Thoracic aorta (tissue), 2 donors: ENCODE results near the gene PIP5KL1. TPM values are rescaled to one million over a fixed set of nuclear protein-coding genes. Genes with fewer than 3 reads are reported as not detected.

ENCODE experiments used
- ATAC-seq: fragments of 150-250 bp; one replicate; pipeline ENCODE4 v1.8.0; 2017; ENCODE audit warnings: low read depth; ENCODE audit not compliant: insufficient number of reproducible peaks, low FRiP score
- DNase-seq: peaks from one replicate; pipeline ENCODE4 v3.0.0-alpha.2; 2020; ENCODE audit warnings: low spot score
- H3K27ac ChIP-seq, 2 donors: fragments of 200-600 bp; sonication (generic); 1 replicate in 1 of 2; 2 replicates in 1 of 2; pipeline ENCODE4 v1.5.1; 2016; ENCODE audit warnings: mild to moderate bottlenecking in 2 of 2, moderate library complexity in 2 of 2
- H3K27me3 ChIP-seq: fragments of 200-600 bp; sonication (generic); replicated peaks from 2 replicates; pipeline ENCODE4 v1.6.0; 2016; ENCODE audit warnings: mild to moderate bottlenecking; ENCODE audit not compliant: insufficient read depth
- H3K36me3 ChIP-seq: fragments of 200-600 bp; sonication (generic); one replicate; pipeline ENCODE4 v1.5.1; 2016
- H3K4me1 ChIP-seq, 2 donors: fragments of 200-600 bp; sonication (generic); 1 replicate in 1 of 2; 2 replicates in 1 of 2; pipeline versions ENCODE4 v1.5.1 to v1.6.0; 2016; ENCODE audit warnings: low read depth in 2 of 2, mild to moderate bottlenecking in 1 of 2; ENCODE audit not compliant: control insufficient read depth in 1 of 2
- H3K4me3 ChIP-seq: fragments of 200-600 bp; sonication (generic); 2 replicates; pipeline ENCODE4 v1.5.1; 2016; ENCODE audit warnings: mild to moderate bottlenecking
- H3K9me3 ChIP-seq: fragments of 200-600 bp; sonication (generic); 2 replicates; pipeline ENCODE4 v1.5.1; 2016
- total RNA-seq, 2 donors: library from RNA; depleted of rRNA; stranded (reverse); fragments of >200 nt; gene quantifications; one replicate each; pipeline versions ENCODE4 v1.1.0 to v1.2.3, GENCODE V29; 2016
- TF ChIP-seq, protein P1 (sequence below): fragments of 200-600 bp; sonication (generic); IDR thresholded peaks from one replicate; pipeline ENCODE4 v1.5.1; 2019; ENCODE audit warnings: antibody characterized with exemption

Gene PIP5KL1
- total RNA-seq, 2 donors from 2014 or later, result 6.0 to 8.8 TPM

DNA sequence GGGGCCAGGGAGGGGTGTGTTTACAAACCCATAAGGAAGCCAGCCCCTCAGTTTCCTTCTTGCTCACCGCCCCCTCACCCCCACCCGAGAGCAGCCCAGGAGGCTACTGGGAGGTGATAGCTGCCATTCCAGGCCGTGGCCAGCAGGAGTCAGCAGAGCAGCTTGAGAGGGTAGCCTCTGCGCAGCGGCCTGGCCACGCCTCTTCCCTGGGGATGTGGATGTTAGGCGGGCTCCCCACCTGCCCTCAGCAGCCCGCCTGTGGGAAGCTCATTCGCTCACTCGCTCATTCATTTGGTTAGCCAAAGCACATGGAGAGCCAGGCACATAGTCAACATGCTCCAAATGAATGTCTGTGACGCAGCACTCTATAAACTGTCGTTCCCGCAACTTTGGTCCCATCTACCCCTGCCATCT lies 13.2 kb upstream of the PIP5KL1 start:
- DNase-seq (peak; percentile 54), ATAC-seq (peak; percentile 49)
- Histone ChIP-seq H3K4me3 (no peak overlapping the region), H3K27me3 (no peaks in the 10 kb centered on the region), H3K9me3 (no peaks in the 10 kb centered on the region), H3K36me3 (peaks cover 26% of the 10 kb centered on the region), H3K4me1 (no peaks in the 10 kb centered on the region), H3K27ac (peak overlapping the region in 1 of 2 donors; percentile 5)
- TF ChIP-seq, protein P1, sequence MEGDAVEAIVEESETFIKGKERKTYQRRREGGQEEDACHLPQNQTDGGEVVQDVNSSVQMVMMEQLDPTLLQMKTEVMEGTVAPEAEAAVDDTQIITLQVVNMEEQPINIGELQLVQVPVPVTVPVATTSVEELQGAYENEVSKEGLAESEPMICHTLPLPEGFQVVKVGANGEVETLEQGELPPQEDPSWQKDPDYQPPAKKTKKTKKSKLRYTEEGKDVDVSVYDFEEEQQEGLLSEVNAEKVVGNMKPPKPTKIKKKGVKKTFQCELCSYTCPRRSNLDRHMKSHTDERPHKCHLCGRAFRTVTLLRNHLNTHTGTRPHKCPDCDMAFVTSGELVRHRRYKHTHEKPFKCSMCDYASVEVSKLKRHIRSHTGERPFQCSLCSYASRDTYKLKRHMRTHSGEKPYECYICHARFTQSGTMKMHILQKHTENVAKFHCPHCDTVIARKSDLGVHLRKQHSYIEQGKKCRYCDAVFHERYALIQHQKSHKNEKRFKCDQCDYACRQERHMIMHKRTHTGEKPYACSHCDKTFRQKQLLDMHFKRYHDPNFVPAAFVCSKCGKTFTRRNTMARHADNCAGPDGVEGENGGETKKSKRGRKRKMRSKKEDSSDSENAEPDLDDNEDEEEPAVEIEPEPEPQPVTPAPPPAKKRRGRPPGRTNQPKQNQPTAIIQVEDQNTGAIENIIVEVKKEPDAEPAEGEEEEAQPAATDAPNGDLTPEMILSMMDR, result peak; percentile 92

DNA sequence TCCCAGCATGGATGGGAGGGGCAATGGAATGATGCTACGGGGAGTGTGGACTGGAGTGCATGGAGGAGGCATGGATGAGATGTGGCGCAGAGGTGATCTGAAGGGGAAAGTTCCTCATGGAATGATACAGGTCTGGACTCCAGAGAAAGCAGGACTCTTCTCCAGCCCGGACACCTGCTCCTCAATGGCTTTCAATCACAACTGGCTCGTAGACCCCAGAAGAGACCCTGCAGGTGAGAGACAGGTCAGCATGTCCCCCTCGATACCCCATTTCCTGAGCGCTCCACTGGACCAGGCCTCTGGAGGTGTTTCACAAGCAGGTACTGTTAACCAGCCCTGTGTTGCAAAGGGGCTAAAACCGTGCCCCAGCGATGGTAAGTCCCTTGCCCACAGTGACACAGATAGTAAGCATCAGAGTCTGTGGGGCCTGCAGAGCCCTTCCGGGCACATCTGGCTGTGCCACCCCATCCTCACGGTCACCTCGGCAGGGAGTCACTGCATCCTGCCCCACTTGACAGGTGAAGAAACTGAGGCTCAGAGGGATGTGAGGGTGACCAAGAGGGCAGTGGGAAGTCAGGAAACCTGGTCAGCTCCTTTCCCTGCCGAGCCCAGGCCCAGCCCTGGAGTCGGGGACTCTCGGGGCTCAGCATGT lies 12.6 kb upstream of the PIP5KL1 start:
- Histone ChIP-seq H3K9me3 (no peaks in the 10 kb centered on the region), H3K27ac (no peak overlapping the region), H3K4me3 (no peak overlapping the region), H3K4me1 (peaks cover 0 to 5% of the 10 kb centered on the region in 2 donors), H3K27me3 (no peaks in the 10 kb centered on the region), H3K36me3 (peaks cover 26% of the 10 kb centered on the region)
- ATAC-seq (no peak), DNase-seq (no peak)
- TF ChIP-seq, protein P1, result no peak

DNA sequence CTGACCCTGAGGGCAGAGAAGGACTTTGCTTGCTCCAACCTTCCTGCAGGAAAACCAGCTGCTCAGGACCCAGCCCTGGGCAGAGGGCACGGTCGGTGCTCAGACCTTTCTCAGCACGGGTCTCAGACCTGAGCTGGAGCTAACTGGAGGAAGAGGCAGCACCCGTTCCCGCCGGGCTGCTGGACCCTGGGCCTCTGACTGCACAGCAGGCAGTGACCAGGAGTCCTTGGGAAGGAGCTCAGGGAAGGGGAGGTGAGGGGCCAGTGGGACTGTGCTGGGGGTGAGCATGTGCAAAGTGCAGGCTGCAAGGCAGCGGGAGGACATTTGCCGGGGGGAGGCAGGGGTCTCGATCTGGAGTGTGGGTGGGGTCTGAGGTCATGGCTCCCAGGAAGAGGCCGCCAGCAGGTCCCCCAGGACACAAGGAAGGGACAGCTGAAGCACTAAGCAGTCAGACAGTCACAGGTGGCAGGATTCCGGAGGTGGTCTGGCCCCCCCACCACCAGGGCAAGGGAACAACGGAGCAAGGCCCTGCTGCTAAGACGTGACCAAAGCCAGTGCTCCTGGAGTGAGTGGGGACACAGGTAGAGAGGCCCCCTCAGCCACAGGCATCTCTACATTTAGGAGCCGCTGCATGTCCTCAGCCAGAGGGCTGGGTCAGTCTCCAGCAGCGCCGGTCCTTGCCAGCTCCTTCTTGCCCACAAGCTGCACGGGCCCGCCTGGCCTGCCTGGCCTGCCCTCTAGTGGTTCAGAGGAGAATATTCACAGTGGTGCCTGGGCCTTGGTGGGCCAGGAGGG lies 11.8 kb upstream of the PIP5KL1 start:
- ATAC-seq, result no peak
- H3K27me3 ChIP-seq, result no peaks in the 10 kb centered on the region
- no peak for DNase-seq
- H3K27ac ChIP-seq, result no peak overlapping the region
- H3K4me3 ChIP-seq, result no peak overlapping the region
- H3K36me3 ChIP-seq, result peaks cover 26% of the 10 kb centered on the region
- H3K4me1 ChIP-seq, result peaks cover 0 to 10% of the 10 kb centered on the region in 2 donors
- H3K9me3 ChIP-seq, result no peaks in the 10 kb centered on the region
- TF ChIP-seq, protein P1, result peak; percentile 90

DNA sequence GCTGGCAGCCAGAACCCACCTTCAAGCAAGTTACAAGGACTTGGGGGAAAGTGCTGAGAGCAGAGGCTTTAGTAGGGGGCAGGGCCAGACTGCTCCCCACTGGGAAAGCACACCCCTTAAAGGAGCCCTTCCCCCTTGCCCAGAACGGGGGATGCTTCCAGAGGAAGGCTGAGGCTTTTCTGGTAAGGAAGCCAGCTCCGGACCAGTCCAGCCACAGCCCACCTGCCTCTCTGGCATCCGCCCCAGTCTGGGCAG lies 11.3 kb upstream of the PIP5KL1 start:
- Histone ChIP-seq H3K4me3 (no peak overlapping the region), H3K36me3 (peaks cover 26% of the 10 kb centered on the region), H3K4me1 (peaks cover 4 to 15% of the 10 kb centered on the region in 2 donors), H3K9me3 (no peaks in the 10 kb centered on the region), H3K27ac (no peak overlapping the region), H3K27me3 (no peaks in the 10 kb centered on the region)
- no peak for ATAC-seq
- DNase-seq, result no peak
- TF ChIP-seq, protein P1, result no peak

DNA sequence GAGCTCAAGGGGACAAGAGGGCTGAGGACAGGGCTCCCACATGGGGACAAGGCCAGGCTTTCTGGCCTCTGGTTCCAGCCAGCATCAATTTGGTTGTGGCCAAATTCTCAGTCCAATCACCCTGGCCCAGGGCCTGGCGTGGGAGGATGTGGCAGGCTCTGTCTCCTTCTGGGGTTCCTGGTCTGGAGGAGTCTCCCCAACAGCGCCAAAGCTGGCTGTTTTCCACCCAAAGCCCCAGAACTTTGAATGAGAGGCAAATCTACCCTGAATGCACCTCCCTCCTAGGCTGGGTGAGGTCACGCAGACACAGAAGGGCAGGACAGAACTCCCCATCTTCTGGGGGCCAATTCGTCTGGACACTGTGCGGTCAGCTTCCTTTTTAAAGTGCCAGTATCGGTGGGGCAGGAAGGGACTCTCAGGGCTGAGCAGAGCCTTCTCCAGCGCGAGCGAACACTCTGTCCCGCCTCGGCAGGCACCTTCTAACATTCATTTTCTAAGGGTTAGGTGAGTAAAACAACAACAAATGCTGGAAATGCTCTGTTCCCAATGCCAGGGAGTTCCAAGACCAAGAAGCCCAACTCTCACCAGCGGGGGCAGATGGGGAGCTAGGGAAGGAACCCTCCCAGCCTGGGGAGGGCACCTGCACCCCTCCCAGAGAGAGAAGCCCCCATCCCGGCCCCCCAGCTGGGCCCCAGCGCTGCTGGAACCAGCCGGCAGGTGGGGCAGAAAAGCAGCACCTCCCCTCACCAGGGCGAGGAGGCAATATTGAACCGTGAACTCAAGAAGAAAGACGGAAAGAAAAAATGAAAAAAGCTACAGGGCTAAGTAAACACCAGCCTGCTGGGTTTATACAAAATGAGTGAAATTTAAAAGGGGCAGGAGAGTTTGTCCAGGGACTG lies 10.7 kb upstream of the PIP5KL1 start:
- Histone ChIP-seq H3K27me3 (no peaks in the 10 kb centered on the region), H3K4me1 (peaks cover 8 to 20% of the 10 kb centered on the region in 2 donors), H3K9me3 (no peaks in the 10 kb centered on the region), H3K36me3 (peaks cover 20% of the 10 kb centered on the region), H3K27ac (no peak overlapping the region), H3K4me3 (no peak overlapping the region)
- TF ChIP-seq, protein P1, result no peak
- DNase-seq (no peak), ATAC-seq (no peak)
